Muscle layer of duodenum (tissue), 2 donors: ENCODE results near the gene MTUS2.
"Not testable (repeated sequence)": the region's sequence is repeated elsewhere in the genome, so short reads cannot be mapped to it uniquely, and the experiment has no call there.

ENCODE experiments used
- H3K27ac ChIP-seq: one replicate; pipeline ENCODE4 v1.7.0; 2013; ENCODE audit warnings: mild to moderate bottlenecking, low read length
- H3K27me3 ChIP-seq: one replicate; pipeline ENCODE4 v1.7.0; 2013; ENCODE audit warnings: low read depth, mild to moderate bottlenecking, control low read depth, low read length
- H3K36me3 ChIP-seq, 2 donors: one replicate each; pipeline ENCODE4 v1.7.0; 2013; ENCODE audit warnings: low read length in 2 of 2, control low read depth in 1 of 2, mild to moderate bottlenecking in 1 of 2; ENCODE audit not compliant: insufficient read depth in 2 of 2, control insufficient read depth in 1 of 2
- H3K4me1 ChIP-seq, 2 donors: one replicate each; pipeline ENCODE4 v1.7.0; 2013; ENCODE audit warnings: low read length in 2 of 2, mild to moderate bottlenecking in 2 of 2, control low read depth in 1 of 2, moderate library complexity in 1 of 2; ENCODE audit not compliant: insufficient read depth in 2 of 2, control insufficient read depth in 1 of 2
- H3K4me3 ChIP-seq, 2 donors: one replicate each; pipeline ENCODE4 v1.7.0; 2013; ENCODE audit warnings: low read length in 2 of 2, low read depth in 1 of 2, mild to moderate bottlenecking in 1 of 2
- H3K9me3 ChIP-seq, 2 donors: one replicate each; pipeline ENCODE4 v1.7.0; 2013; ENCODE audit warnings: low read length in 2 of 2, control low read depth in 1 of 2, mild to moderate bottlenecking in 1 of 2; ENCODE audit not compliant: control insufficient read depth in 1 of 2
- donor health status: healthy.

MTUS2 gene

GRCh38 chr13:29382021-29382420 is 561.9 kb downstream of the MTUS2 start:
- no peaks in the 10 kb centered on the region for H3K9me3 ChIP-seq
- no peaks in the 10 kb centered on the region for H3K4me1 ChIP-seq

GRCh38 chr13:29383476-29383875 is 563.3 kb downstream of the MTUS2 start:
- no peaks in the 10 kb centered on the region for H3K4me1 ChIP-seq
- H3K36me3 ChIP-seq = no peaks in the 10 kb centered on the region
- no peak overlapping the region for H3K27ac ChIP-seq
- H3K9me3 ChIP-seq = no peaks in the 10 kb centered on the region
- no peaks in the 10 kb centered on the region for H3K27me3 ChIP-seq
- no peak overlapping the region for H3K4me3 ChIP-seq

More at GRCh38 chr13:29382021-29382420, 561.9 kb downstream of the MTUS2 start:
- H3K27me3 ChIP-seq = no peaks in the 10 kb centered on the region
- no peak overlapping the region for H3K27ac ChIP-seq
- H3K4me3 ChIP-seq = no peak overlapping the region
- no peaks in the 10 kb centered on the region for H3K36me3 ChIP-seq

- H3K27ac ChIP-seq = no peak overlapping the region
- no peaks in the 10 kb centered on the region for H3K27me3 ChIP-seq
- no peaks in the 10 kb centered on the region for H3K9me3 ChIP-seq
- H3K4me3 ChIP-seq = no peak overlapping the region
- no peaks in the 10 kb centered on the region for H3K4me1 ChIP-seq
- H3K36me3 ChIP-seq = no peaks in the 10 kb centered on the region
Measured at GRCh38 chr13:29384466-29384865, 564.3 kb downstream of the MTUS2 start.

- Histone ChIP-seq H3K9me3 (no peaks in the 10 kb centered on the region), H3K4me1 (no peaks in the 10 kb centered on the region), H3K27me3 (no peaks in the 10 kb centered on the region), H3K4me3 (no peak overlapping the region), H3K36me3 (no peaks in the 10 kb centered on the region), H3K27ac (no peak overlapping the region)
Measured at GRCh38 chr13:29384871-29385270, 564.7 kb downstream of the MTUS2 start.

- Histone ChIP-seq H3K27me3 (no peaks in the 10 kb centered on the region), H3K36me3 (no peaks in the 10 kb centered on the region), H3K4me1 (no peaks in the 10 kb centered on the region), H3K9me3 (no peaks in the 10 kb centered on the region), H3K27ac (no peak overlapping the region), H3K4me3 (no peak overlapping the region)
Measured at GRCh38 chr13:29386246-29386645, 566.1 kb downstream of the MTUS2 start.

GRCh38 chr13:29390598-29390997 is 570.5 kb downstream of the MTUS2 start:
- H3K4me1 ChIP-seq, H3K9me3 ChIP-seq, H3K36me3 ChIP-seq, H3K4me3 ChIP-seq, H3K27me3 ChIP-seq, H3K27ac ChIP-seq: not testable (repeated sequence)

- no peak overlapping the region for H3K27ac ChIP-seq
- H3K9me3 ChIP-seq = no peaks in the 10 kb centered on the region
- H3K4me1 ChIP-seq = no peaks in the 10 kb centered on the region
- H3K36me3 ChIP-seq = no peaks in the 10 kb centered on the region
- H3K27me3 ChIP-seq = peaks cover 3% of the 10 kb centered on the region
- no peak overlapping the region for H3K4me3 ChIP-seq
Measured at GRCh38 chr13:29396446-29396845, 576.3 kb downstream of the MTUS2 start.

GRCh38 chr13:29397265-29397664 is 577.1 kb downstream of the MTUS2 start:
- H3K27ac ChIP-seq = no peak overlapping the region
- no peaks in the 10 kb centered on the region for H3K9me3 ChIP-seq
- H3K4me1 ChIP-seq = no peaks in the 10 kb centered on the region
- H3K36me3 ChIP-seq = no peaks in the 10 kb centered on the region
- no peak overlapping the region for H3K4me3 ChIP-seq
- peaks cover 3% of the 10 kb centered on the region for H3K27me3 ChIP-seq

- no peaks in the 10 kb centered on the region for H3K36me3 ChIP-seq
- no peak overlapping the region for H3K27ac ChIP-seq
- H3K9me3 ChIP-seq = no peaks in the 10 kb centered on the region
- H3K27me3 ChIP-seq = no peaks in the 10 kb centered on the region
- H3K4me1 ChIP-seq = no peaks in the 10 kb centered on the region
- no peak overlapping the region for H3K4me3 ChIP-seq
Measured at GRCh38 chr13:29402166-29402636, 582.1 kb downstream of the MTUS2 start.

- Histone ChIP-seq H3K27me3 (no peaks in the 10 kb centered on the region), H3K9me3 (no peaks in the 10 kb centered on the region), H3K27ac (no peak overlapping the region), H3K36me3 (no peaks in the 10 kb centered on the region), H3K4me3 (no peak overlapping the region), H3K4me1 (no peaks in the 10 kb centered on the region)
Measured at GRCh38 chr13:29405401-29405800, 585.3 kb downstream of the MTUS2 start.

- Histone ChIP-seq H3K9me3 (no peaks in the 10 kb centered on the region), H3K27me3 (no peaks in the 10 kb centered on the region), H3K4me1 (no peaks in the 10 kb centered on the region), H3K36me3 (no peaks in the 10 kb centered on the region), H3K4me3 (no peak overlapping the region), H3K27ac (no peak overlapping the region)
Measured at GRCh38 chr13:29411481-29411880, 591.3 kb downstream of the MTUS2 start.

GRCh38 chr13:29418026-29418425 is 597.9 kb downstream of the MTUS2 start:
- no peaks in the 10 kb centered on the region for H3K36me3 ChIP-seq
- no peaks in the 10 kb centered on the region for H3K4me1 ChIP-seq
- H3K27me3 ChIP-seq = no peaks in the 10 kb centered on the region
- H3K27ac ChIP-seq = no peak overlapping the region
- H3K4me3 ChIP-seq = no peak overlapping the region
- H3K9me3 ChIP-seq = no peaks in the 10 kb centered on the region
